PC-9 (cell line): ENCODE results near the gene ATOH8.

ENCODE experiments used
- EZH2 ChIP-seq: fragments of 200-600 bp; sonication (generic); IDR thresholded peaks from 2 replicates; pipeline ENCODE4 v1.8.0; 2017; ENCODE audit warnings: antibody characterized with exemption, low read depth
- TF ChIP-seq, protein P1 (sequence below): fragments of 200-600 bp; sonication (generic); conservative IDR thresholded peaks from 2 replicates; pipeline ENCODE4 v1.6.1; 2017; ENCODE audit warnings: mixed run types, antibody characterized with exemption, mild to moderate bottlenecking, moderate library complexity

DNA sequence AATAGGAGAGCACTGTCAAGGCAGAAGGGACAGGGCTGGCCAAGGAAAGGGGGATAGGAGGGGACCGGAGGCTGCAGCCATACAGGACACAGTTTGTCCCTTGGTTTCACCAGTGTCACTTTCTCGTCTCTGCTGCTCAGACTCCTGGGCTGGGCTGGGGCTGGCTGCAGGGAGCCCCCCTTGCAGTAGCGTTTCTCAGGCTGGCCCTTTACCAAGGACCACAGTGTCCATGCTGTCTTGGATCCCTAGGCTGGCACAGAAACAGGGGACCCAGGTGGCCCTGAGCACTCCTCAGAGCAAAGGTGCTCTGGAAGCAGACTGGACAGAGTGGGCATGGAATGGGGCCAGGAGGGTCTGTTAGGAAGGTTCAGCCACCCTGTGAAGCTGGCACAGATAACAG, 34.8 kb downstream of the ATOH8 start:
- TF ChIP-seq, protein P1, sequence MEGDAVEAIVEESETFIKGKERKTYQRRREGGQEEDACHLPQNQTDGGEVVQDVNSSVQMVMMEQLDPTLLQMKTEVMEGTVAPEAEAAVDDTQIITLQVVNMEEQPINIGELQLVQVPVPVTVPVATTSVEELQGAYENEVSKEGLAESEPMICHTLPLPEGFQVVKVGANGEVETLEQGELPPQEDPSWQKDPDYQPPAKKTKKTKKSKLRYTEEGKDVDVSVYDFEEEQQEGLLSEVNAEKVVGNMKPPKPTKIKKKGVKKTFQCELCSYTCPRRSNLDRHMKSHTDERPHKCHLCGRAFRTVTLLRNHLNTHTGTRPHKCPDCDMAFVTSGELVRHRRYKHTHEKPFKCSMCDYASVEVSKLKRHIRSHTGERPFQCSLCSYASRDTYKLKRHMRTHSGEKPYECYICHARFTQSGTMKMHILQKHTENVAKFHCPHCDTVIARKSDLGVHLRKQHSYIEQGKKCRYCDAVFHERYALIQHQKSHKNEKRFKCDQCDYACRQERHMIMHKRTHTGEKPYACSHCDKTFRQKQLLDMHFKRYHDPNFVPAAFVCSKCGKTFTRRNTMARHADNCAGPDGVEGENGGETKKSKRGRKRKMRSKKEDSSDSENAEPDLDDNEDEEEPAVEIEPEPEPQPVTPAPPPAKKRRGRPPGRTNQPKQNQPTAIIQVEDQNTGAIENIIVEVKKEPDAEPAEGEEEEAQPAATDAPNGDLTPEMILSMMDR = no peak
- no peak for TF ChIP-seq EZH2
